AG09309 (cell line): ENCODE measurements around the gene FBXO10.
"Not testable (repeated sequence)": the region's sequence is repeated elsewhere in the genome, so short reads cannot be mapped to it uniquely, and the experiment has no call there.

Source experiments
- DNase-seq: peaks from one replicate; pipeline ENCODE4 v3.0.0-alpha.2; 2010; ENCODE audit warnings: low read depth
- H3K4me3 ChIP-seq: 2 replicates; pipeline ENCODE4 v1.5.1; 2011; ENCODE audit warnings: mild to moderate bottlenecking, low read depth, low read length, moderate library complexity; ENCODE audit not compliant: control insufficient read depth
- TF ChIP-seq, protein P1 (sequence below): IDR thresholded peaks from 2 replicates; pipeline ENCODE4 v1.5.1; 2011; ENCODE audit warnings: mild to moderate bottlenecking, low read depth, low read length, inconsistent platforms; ENCODE audit not compliant: insufficient read depth, control insufficient read depth; ENCODE audit errors: missing control alignments

Gene FBXO10

DNA sequence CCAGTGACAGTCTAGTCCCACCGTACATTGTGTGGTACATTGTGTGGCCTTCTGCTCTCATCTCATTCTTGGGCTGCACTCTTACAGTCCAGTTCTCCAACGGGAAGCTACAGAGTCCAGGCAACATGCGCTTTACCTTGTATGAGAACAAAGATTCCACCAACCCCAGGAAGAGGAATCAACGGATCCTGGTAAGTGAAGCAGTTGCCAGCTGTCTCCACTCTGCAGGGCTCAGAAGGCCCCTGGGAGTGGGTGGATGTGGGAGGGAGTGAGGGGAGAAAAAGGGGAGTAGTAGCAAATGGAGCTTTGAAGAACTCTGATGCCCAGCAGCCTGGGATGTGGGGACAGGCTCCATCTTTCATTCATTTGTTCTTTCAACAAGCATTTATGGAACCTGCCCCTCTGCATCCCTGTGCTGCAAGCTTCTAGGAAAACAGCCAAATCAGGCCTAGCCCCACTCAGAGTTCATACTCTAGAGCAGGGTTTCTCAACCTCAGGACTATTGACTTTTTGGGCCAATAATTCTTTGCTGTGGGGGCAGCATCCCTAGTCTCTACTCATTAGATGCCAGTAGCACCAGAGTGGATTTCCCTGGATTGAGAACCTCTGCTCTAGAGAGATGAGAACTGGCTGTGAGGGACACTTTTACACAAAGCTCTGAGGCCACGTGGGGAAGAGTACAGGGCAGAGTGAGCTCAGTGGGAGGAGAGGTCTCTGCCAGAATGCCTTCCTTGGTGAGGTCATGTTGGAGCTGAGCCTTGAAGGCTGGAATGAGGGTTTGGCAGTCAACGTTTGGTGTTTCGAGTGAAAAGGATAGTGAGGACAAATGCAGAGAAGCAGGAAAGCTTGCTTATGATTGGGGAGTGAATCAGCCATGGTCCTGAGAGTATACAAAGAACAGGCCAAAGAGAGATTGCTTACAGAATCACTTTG lies 89.3 kb downstream of the FBXO10 start:
- TF ChIP-seq, protein P1, sequence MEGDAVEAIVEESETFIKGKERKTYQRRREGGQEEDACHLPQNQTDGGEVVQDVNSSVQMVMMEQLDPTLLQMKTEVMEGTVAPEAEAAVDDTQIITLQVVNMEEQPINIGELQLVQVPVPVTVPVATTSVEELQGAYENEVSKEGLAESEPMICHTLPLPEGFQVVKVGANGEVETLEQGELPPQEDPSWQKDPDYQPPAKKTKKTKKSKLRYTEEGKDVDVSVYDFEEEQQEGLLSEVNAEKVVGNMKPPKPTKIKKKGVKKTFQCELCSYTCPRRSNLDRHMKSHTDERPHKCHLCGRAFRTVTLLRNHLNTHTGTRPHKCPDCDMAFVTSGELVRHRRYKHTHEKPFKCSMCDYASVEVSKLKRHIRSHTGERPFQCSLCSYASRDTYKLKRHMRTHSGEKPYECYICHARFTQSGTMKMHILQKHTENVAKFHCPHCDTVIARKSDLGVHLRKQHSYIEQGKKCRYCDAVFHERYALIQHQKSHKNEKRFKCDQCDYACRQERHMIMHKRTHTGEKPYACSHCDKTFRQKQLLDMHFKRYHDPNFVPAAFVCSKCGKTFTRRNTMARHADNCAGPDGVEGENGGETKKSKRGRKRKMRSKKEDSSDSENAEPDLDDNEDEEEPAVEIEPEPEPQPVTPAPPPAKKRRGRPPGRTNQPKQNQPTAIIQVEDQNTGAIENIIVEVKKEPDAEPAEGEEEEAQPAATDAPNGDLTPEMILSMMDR, result no peak
- peak overlapping the region; percentile 92 for H3K4me3 ChIP-seq
- DNase-seq, result peak; percentile 82

DNA sequence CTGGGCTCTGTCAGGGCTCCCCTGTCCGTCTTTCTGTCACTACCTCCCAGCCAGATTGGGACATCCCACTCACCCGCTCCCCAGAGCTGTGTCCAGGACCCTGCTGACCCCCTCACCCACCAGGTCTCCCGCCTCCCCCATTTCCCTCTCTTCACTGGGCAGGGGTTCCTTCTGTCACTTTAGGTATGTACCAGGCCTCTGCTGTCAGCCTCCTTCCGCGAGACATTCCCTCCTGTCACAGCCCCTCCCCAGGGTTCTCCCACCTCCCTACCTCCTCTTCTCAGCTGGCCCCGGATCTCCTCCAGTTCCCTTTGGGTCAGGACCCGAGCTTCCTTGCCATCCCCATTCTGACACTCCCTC lies 89.9 kb downstream of the FBXO10 start:
- TF ChIP-seq, protein P1, result no peak
- no peak for DNase-seq
- H3K4me3 ChIP-seq, result peak overlapping the region; percentile 92

DNA sequence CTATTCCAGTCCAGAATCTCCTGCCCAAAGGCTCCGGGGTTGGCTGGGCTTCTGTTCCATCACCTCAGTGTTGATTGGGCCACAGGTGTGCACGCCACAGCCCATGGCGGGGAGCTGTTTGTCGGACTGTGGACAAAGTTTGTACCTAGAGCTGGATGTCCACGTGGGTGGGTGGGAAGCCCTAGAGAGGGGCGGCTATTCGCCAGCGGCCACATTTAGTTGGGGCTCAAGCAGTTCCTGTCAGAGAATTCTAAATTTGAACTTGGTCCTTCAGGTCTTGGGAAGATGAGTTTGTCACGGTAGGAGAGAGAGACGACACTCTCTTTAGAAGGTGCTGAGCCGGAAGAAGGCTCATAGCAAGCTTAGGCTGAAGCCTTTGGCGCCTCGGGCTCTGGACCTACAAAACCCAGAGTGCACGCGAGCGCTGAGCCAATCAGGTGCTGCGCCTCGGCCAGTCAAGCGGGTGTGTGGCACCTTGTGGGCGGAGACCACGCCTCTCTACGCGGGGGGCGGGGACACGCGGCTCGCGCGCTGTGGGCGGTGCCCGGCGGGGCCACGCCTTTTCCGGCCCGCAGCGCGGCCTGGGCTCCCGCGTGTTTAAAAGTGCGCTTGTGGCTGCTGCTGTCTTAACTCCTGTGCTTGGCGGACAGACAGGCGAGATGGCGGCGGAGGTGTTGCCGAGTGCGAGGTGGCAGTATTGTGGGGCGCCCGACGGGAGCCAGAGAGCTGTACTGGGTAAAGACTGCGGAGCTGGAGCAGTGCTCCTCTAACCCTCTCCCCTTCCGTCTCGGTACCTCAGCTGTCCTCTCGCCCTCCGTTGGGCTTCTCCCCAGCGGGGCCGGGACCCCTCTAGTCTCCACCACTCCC lies 90.6 kb downstream of the FBXO10 start, which contains the start of gene POLR1E:
Gene POLR1E, plus strand, starts transcription at position 560 of the 867 bp plus-strand sequence. Its CDS starts 100 bp downstream, at position 660.
- H3K4me3 ChIP-seq, result peak within 1 kb of the TSS; percentile 92
- TF ChIP-seq, protein P1, result no peak
- no peak for DNase-seq

DNA sequence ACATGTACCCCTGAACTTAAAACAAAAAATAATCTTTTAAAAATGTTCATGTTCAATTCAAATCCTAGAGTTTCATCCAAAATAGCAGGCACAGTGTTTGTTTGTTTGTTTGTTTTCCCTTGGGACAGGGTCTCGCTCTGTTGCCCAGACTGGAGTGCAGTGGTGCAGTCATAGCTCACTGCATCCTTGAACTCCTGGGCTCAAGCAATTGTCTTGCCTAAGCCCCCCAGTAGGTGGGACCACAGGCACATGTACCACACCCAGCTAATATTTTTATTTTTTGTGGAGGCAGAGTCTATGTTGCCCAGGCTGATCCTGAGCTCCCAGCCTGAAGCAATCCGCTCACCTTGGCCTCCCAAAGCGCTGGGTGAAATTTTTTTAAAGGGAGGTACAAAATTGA lies 95.4 kb downstream of the FBXO10 start:
- TF ChIP-seq, protein P1, result no peak
- no peak overlapping the region for H3K4me3 ChIP-seq
- DNase-seq, result no peak

DNA sequence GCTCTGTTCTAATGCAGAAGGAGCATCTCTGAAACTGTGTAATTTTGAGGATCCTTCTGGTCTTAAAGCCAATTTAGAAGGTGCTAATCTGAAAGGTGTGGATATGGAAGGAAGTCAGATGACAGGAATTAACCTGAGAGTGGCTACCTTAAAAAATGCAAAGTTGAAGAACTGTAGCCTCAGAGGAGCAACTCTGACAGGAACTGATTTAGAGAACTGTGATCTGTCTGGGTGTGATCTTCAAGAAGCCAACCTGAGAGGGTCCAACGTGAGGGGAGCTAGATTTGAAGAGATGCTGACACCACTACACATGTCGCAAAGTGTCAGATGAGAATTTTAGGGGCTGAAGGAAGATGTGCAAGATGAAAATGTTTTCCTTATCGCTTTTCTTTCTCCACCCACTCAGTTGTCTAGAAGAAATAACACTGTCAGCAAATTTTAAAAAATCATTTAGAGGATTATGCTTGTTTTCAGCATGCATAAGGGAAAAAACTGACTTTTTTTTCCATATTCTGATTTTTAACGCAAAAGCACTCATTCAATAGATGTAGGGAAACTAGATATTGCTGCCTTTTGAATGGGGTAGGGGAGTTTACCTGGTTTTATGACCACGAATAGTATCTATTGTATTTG lies 98.1 kb downstream of the FBXO10 start:
- H3K4me3 ChIP-seq, DNase-seq: not testable (repeated sequence)

DNA sequence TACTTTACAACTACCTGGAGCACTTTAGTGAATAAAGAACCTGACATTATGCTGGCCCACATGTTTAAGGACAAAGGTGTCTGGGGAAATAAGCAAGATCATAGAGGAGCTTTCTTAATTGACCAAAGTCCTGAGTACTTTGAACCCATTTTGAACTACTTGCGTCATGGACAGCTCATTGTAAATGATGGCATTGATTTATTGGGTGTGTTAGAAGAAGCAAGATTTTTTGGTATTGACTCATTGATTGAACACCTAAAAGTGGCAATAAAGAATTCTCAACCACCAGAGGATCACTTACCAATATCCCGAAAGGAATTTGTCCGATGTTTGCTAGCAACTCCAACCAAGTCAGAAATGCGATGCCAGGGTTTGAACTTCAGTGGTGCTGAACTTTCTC lies 98.7 kb downstream of the FBXO10 start:
- H3K4me3 ChIP-seq, DNase-seq: not testable (repeated sequence)

DNA sequence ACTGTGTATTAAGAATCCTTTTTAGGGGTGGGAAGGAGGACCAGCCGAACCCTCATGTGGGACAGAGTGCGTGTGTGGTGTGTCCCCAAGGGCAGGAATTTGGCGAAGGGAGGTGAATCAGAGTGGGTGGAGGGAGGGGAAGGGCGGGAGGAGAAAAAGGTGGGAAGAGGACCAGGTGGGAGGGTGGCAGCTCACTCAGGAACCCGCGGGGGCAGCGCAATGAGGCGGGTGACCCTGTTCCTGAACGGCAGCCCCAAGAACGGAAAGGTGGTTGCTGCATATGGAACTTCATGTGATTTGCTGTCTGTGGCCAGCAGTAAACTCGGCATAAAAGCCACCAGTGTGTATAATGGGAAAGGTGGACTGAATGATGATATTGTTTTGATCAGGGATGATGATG lies 99.2 kb downstream of the FBXO10 start:
- TF ChIP-seq, protein P1, result no peak
- no peak overlapping the region for H3K4me3 ChIP-seq
- DNase-seq, result no peak
